GM08714 (cell line): Measurements from ENCODE around the gene MAPK9.

ENCODE experiments used
- H3K4me3 ChIP-seq: fragments of 200-500 bp; sonication (Bioruptor generic); 2 replicates; pipeline ENCODE4 v1.5.1; 2014; ENCODE audit warnings: mild to moderate bottlenecking, low read length, inconsistent platforms
- ZNF274 ChIP-seq: IDR thresholded peaks from 2 replicates; pipeline ENCODE4 v1.6.1; 2012; ENCODE audit warnings: mild to moderate bottlenecking, low read depth, low read length

The MAPK9 gene

GRCh38 chr5:180206993-180207392 lies 84.9 kb downstream of the MAPK9 start:
- no peak for TF ChIP-seq ZNF274

GRCh38 chr5:180205916-180206315 lies 86.0 kb downstream of the MAPK9 start:
- no peak for TF ChIP-seq ZNF274
- no peak overlapping the region for H3K4me3 ChIP-seq

More at GRCh38 chr5:180206993-180207392, 84.9 kb downstream of the MAPK9 start:
- H3K4me3 ChIP-seq = no peak overlapping the region

DNA sequence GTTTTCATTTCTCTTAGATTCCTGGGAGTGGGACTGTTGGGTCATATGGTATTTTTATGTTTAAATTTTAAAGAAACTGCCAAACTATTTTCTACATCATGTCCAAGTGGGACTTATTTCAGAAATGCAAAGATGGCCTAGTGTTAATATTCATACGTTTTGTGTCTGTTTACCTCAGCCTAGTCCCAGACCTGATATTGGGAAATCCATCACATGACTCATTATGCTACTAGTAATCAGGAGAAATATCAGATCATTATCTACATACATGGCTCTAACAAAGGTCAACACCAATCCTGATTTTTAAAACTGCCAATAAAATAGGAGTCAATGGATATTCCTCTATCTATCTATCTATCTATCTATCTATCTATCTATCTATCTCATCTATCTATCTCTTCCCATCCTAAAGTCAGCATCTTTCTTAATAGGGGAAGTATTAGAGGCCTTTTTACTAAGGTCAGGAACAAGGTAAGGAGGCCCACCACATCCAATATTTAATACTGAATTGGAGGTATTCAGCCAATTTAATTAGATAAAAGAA lies 87.5 kb downstream of the MAPK9 start:
- no peak for TF ChIP-seq ZNF274

DNA sequence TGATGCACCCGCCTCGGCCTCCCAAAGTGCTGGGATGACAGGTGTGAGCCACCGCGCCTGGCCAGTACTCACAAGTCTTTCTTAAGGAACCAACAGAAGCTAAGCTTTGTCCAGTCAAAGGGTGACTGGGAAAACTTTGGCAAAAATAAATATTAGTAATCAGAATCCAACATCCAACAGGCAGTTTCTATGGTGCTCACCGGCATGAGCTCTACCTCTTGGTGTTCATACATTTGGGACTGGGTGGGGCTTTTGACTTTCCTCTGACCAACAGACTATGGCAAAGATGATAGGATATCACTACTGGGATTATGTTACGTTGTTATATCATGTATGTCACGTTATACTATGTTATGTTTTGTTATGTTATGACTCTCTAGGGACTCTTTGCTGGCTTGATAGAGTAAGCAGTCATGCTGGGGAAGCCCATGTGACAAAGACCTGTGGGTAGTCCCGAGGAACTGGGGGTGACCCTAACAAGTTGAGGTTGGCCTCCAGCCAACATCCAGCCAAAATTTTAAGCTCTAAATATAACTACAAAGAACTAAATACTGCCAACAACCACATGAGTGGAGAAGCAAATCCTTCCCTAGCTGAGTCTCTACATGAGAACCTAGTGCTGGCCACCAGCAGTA lies 88.8 kb downstream of the MAPK9 start:
- no peak for TF ChIP-seq ZNF274
- no peak overlapping the region for H3K4me3 ChIP-seq

More for the DNA sequence above, 87.5 kb downstream of the MAPK9 start:
- no peak overlapping the region for H3K4me3 ChIP-seq

GRCh38 chr5:180201051-180201987 lies 90.6 kb downstream of the MAPK9 start:
- no peak for TF ChIP-seq ZNF274
- no peak overlapping the region for H3K4me3 ChIP-seq

DNA sequence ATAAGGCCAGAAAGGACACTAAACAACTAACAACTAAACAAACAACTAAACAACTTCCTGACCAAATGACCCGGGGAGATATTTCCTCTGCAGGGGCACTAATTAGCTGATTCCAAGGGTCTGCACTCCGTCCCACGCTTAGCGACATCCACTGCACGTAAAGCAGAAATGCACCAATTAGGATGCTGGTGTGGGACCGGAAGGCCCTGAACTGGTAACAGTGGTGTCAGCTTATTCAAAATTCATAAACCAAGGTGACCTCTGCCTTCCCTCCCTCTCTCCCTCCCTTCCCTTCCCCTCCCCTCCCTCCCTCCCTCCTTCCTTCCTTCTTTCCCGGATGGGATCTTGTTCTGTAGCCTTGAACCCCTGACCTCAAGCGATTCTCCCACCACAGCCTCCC lies 92.5 kb downstream of the MAPK9 start:
- TF ChIP-seq ZNF274 = no peak
- no peak overlapping the region for H3K4me3 ChIP-seq

DNA sequence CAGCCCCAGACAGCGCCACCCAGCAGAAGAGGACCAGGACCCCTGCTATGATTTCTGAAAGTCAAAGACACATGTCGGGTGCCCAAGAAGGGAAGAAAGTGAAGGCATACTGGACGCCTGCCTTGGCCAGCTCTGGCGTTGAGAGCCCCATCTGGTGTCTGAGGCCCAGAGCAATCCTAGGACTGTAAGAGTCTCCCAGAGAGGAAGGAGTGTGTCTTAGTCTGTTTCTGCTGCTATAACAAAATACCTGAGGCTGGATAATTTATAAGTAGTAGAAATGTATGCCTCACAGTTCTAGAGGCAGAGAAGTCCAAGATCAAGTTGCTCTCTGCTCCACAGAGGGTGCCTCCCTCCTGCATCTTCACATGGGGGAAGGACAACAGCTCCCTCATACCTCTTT lies 93.7 kb downstream of the MAPK9 start:
- no peak overlapping the region for H3K4me3 ChIP-seq
- no peak for TF ChIP-seq ZNF274

GRCh38 chr5:180197016-180197702 lies 94.7 kb downstream of the MAPK9 start:
- TF ChIP-seq ZNF274 = no peak
- H3K4me3 ChIP-seq = no peak overlapping the region

DNA sequence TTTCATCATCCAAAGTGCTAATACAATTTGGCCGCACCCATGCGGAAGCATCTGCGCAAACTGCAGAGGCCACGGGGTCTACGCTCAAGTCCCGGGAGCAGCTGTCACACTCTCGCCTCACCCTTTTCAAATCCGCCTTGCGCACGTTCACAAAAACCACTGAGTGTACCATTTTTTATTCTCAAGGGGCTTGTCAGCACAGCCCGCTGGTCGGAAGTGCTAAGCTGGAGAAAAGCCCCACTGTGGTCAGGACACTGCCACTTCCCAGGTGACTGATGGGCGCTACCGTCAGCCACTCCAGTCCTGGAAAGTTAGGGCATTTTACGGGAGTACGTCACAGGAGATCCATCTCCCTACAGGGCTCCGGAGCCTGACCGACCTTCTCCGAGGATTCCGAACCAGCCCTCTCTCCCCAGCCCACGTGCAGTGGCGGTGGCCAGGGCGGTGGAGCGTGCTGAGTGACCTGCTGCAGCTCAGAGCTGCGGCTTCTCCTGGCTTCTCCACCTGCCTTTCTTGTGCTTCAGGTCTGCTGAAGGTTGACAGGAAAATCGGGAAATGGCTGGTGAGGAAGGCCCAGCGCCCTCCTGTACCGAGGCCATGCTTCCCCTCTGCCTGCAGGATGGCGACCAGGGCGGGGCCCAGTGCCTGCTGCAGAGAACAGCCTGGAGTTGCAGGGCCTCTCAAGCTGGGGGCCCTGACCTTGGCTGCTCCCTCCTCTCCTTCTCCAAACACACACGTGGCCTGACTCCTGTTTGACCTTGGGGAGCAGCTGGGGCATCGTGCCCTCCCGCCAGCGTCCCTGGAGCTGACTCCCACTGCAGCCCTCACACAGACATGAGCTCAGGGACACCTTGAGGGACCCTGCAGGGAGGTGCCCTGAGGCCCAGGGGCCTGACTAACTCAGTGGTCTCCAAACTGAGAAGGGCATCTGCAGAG lies 97.2 kb downstream of the MAPK9 start:
- no peak for TF ChIP-seq ZNF274
- H3K4me3 ChIP-seq = no peak overlapping the region

DNA sequence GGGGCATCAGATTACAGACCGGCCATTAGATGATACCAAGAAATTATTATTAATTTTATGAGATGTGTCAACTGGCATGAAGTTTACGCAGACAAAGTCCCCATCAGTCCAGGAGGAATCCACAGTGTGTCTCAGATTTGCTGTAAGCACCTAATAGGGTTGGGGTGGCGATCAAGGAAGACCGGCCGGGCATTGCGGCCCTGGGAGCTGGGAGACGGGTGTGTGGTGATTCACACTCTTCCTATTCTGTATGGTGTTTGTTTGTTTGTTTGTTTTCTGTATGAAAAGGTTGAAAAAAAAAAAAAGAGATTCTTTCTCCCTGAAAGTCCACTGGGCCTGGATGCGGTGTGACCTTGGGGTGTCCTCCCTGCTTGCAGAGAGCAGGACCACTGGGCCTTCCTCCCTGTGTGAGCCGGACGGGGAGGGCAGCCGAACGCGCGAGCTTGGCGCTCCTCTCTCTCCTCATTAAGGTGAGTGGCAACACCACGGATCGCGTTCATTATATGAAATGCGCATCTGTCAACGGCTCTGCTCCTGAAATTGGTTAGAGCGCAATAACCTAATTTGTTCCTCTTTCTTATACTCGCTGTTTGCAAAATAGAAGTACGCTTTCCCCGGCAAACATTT lies 98.0 kb downstream of the MAPK9 start:
- no peak for TF ChIP-seq ZNF274
- no peak overlapping the region for H3K4me3 ChIP-seq

DNA sequence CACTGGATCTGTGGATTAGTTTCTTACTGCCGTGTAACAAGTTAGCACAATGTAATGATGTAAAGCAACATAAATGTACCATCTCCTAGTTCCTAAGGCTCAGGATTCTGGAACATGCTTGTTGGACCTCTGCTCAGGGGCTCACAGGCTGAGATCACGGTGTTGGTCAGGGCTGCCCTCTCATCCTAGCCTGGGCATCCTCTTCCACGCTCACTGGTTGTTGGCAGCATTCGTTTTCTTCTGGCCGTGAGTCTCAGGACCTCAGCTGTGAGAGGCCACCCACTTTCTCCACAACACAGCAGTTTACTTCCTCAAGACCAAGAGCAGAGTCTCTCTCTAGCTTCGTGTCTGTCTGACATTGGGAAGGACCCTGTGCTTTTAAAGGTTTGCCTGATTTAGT lies 100.2 kb downstream of the MAPK9 start:
- no peak for TF ChIP-seq ZNF274
- no peak overlapping the region for H3K4me3 ChIP-seq

DNA sequence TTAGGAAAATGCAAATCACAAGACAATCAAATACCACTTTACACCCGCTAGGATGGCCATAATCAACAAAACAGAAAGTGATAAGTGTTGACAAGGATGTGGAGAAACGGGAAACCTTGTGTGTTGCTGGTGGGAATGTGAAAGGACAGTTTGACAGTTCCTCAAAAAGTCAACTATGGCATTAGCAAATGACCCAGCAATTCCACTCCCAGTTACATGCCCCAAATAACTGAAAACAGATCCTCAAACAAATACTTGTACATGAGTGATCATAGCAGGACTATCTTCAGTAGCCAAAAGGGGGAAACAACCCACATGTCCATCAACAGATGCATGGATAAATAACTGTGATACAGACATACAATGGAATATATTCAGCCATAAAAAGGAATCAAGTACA lies 104.1 kb downstream of the MAPK9 start:
- TF ChIP-seq ZNF274 = no peak
- H3K4me3 ChIP-seq = no peak overlapping the region
